Liver (tissue), 3 donors: ENCODE data around the gene RGS14.

Source experiments
- CTCF ChIP-seq: fragments of 150-350 bp; IDR thresholded peaks from 2 replicates; pipeline ENCODE4 v1.5.1; 2017; ENCODE audit warnings: improper control_type of control experiment, low read depth, low read length; ENCODE audit not compliant: missing input control
- EGR1 ChIP-seq, 2 donors: IDR thresholded peaks; 2 replicates each; pipeline ENCODE4 v1.6.1; 2016 to 2018; ENCODE audit warnings: antibody characterized with exemption in 2 of 2, low read depth in 2 of 2
- JUND ChIP-seq, 2 donors: IDR thresholded peaks; 2 replicates each; pipeline ENCODE4 v1.6.1; 2016; ENCODE audit warnings: antibody characterized with exemption in 2 of 2
- NR2F2 ChIP-seq: IDR thresholded peaks from 2 replicates; pipeline ENCODE4 v1.6.1; 2016; ENCODE audit warnings: antibody characterized with exemption
- RAD21 ChIP-seq, 2 donors: IDR thresholded peaks; 2 replicates each; pipeline ENCODE4 v1.6.1; 2016; ENCODE audit warnings: antibody characterized with exemption in 2 of 2, mild to moderate bottlenecking in 2 of 2
- RXRA ChIP-seq, 2 donors: IDR thresholded peaks; 2 replicates each; pipeline ENCODE4 v1.6.1; 2017 to 2018; ENCODE audit warnings: antibody characterized with exemption in 2 of 2, mild to moderate bottlenecking in 1 of 2
- SP1 ChIP-seq: IDR thresholded peaks from 2 replicates; pipeline ENCODE4 v1.6.1; 2018; ENCODE audit warnings: antibody characterized with exemption, mild to moderate bottlenecking
- TAF1 ChIP-seq: conservative IDR thresholded peaks from 2 replicates; pipeline ENCODE4 v1.6.1; 2016; ENCODE audit warnings: antibody characterized with exemption, mild to moderate bottlenecking
- TF ChIP-seq, protein P1 (sequence below): IDR thresholded peaks from 2 replicates; pipeline ENCODE4 v1.6.1; 2016; ENCODE audit warnings: antibody characterized with exemption, mild to moderate bottlenecking
- donor health status: healthy.
- donor health status: healthy.

GRCh38 chr5:177362610-177363507, 5.1 kb downstream of the RGS14 start:
- TF ChIP-seq CTCF (no peak), NR2F2 (no peak), JUND (IDR thresholded peaks at IDR 0.05) (no peak), SP1 (peak; percentile 52), RXRA (IDR thresholded peaks at IDR 0.05) (peak; percentile 23 to 43), TAF1 (no peak), EGR1 (IDR thresholded peaks at IDR 0.05; ENCODE audit: low read depth in 2 of 2) (no peak), RAD21 (IDR thresholded peaks at IDR 0.05) (no peak)
- TF ChIP-seq, protein P1, sequence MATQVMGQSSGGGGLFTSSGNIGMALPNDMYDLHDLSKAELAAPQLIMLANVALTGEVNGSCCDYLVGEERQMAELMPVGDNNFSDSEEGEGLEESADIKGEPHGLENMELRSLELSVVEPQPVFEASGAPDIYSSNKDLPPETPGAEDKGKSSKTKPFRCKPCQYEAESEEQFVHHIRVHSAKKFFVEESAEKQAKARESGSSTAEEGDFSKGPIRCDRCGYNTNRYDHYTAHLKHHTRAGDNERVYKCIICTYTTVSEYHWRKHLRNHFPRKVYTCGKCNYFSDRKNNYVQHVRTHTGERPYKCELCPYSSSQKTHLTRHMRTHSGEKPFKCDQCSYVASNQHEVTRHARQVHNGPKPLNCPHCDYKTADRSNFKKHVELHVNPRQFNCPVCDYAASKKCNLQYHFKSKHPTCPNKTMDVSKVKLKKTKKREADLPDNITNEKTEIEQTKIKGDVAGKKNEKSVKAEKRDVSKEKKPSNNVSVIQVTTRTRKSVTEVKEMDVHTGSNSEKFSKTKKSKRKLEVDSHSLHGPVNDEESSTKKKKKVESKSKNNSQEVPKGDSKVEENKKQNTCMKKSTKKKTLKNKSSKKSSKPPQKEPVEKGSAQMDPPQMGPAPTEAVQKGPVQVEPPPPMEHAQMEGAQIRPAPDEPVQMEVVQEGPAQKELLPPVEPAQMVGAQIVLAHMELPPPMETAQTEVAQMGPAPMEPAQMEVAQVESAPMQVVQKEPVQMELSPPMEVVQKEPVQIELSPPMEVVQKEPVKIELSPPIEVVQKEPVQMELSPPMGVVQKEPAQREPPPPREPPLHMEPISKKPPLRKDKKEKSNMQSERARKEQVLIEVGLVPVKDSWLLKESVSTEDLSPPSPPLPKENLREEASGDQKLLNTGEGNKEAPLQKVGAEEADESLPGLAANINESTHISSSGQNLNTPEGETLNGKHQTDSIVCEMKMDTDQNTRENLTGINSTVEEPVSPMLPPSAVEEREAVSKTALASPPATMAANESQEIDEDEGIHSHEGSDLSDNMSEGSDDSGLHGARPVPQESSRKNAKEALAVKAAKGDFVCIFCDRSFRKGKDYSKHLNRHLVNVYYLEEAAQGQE = no peak
